Measurements from ENCODE around the gene PBRM1.

- TF ChIP-seq, protein P1, sequence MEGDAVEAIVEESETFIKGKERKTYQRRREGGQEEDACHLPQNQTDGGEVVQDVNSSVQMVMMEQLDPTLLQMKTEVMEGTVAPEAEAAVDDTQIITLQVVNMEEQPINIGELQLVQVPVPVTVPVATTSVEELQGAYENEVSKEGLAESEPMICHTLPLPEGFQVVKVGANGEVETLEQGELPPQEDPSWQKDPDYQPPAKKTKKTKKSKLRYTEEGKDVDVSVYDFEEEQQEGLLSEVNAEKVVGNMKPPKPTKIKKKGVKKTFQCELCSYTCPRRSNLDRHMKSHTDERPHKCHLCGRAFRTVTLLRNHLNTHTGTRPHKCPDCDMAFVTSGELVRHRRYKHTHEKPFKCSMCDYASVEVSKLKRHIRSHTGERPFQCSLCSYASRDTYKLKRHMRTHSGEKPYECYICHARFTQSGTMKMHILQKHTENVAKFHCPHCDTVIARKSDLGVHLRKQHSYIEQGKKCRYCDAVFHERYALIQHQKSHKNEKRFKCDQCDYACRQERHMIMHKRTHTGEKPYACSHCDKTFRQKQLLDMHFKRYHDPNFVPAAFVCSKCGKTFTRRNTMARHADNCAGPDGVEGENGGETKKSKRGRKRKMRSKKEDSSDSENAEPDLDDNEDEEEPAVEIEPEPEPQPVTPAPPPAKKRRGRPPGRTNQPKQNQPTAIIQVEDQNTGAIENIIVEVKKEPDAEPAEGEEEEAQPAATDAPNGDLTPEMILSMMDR (IDR thresholded peaks at IDR 0.05; ENCODE audit: low read length) = no peak
- no peak for TF ChIP-seq EZH2 (optimal IDR thresholded peaks at IDR 0.05; ENCODE audit: low read depth, low read length)
Observed at GRCh38 chr3:52568069-52568468, 117.6 kb downstream of the PBRM1 start.
